Lower leg skin (tissue), 4 donors: Measurements from ENCODE around the gene C4orf50. TPM values are rescaled to one million over a fixed set of nuclear protein-coding genes. Genes with fewer than 3 reads are reported as not detected.

ENCODE experiments used
- DNase-seq, 2 donors: peaks; one replicate each; pipeline ENCODE4 v3.0.0-alpha.2; 2019; ENCODE audit warnings: low spot score in 2 of 2
- H3K4me3 ChIP-seq: fragments of 200-600 bp; sonication (generic); 2 replicates; pipeline ENCODE4 v1.5.1; 2017; ENCODE audit warnings: mild to moderate bottlenecking, low read depth; ENCODE audit not compliant: poor library complexity, severe bottlenecking
- POLR2A ChIP-seq, 2 donors: fragments of 450-650 bp; IDR thresholded peaks; one replicate each; pipeline ENCODE4 v1.6.1; 2016 to 2017; ENCODE audit warnings: antibody characterized with exemption in 2 of 2, mild to moderate bottlenecking in 1 of 2, moderate library complexity in 1 of 2
- WGBS, 2 donors: methylation state at CpG; one replicate each; pipeline ENCODE4 v1.1.5; 2018; 5-methylcytosine and 5-hydroxymethylcytosine counted together
- intact Hi-C: fragments of 100-400 bp; cut with DNase I; formaldehyde crosslinking; loops from one replicate; pipeline ENCODE4 v1.15.0; 2023; ENCODE audit warnings: low total_unique reads
- total RNA-seq, 4 donors: library from RNA; depleted of rRNA; stranded (reverse); fragments of >200 nt; gene quantifications; one replicate each; pipeline ENCODE4 v1.1.0, GENCODE V29; 2016
- TF ChIP-seq, protein P1 (sequence below), 3 donors: fragments of 450-650 bp; IDR thresholded peaks; one replicate each; pipeline ENCODE4 v1.5.1; 2016; ENCODE audit warnings: antibody characterized with exemption in 3 of 3, mild to moderate bottlenecking in 3 of 3, moderate library complexity in 2 of 3

The C4orf50 gene
- total RNA-seq, 4 donors from 2014 or later: not detected

DNA sequence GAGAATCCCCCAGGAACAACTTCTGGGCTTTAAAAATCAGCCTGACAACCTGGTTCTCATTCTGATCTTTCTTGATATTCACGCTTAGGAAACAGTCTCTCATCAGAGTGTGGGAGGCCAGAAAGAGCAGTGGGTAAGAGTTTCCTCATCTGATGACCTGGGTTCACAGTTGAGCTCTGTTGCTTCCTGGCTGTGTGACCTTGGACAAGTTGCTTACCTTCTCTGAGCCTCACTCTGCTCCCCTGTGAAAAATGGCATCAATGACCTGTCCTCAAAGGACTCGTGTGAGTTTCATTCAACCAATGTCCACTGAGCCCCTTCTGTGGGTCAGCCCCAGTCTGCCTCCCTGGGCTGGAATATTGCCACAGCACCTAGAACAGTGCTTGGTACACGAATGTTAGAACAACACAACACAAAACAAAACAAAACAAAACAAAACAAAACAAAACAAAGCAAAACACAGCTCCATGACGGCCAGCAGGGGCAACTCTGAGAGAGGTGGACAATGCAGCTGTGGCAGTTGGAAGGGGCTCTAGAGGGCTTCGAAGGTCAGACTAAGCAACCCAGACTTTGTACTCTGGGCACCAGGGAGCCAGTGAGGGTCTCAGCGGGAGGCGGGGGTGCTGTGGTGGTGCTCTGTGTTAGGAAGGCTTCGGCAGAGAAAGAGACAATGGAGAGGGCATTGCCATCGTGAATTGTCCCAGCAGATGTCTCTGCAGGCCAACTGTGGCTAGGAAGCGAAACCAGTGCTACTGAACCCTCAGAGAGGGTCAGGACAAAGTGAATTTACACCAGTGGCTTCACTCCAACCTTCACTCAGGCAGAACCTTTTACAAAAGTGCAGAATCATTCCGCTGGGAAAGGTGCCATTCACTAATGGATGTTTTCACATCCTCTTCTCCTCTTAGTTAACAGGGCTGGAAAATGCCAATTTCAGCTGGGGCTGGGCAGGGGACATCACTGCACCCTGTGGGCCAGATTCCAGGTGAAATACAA lies 14.3 kb upstream of the C4orf50 start:
- intact Hi-C loops: no loop called here
- DNase-seq: no peak
- WGBS, 2 donors: 75% methylated on average over 11 of the region's 11 CpGs

DNA sequence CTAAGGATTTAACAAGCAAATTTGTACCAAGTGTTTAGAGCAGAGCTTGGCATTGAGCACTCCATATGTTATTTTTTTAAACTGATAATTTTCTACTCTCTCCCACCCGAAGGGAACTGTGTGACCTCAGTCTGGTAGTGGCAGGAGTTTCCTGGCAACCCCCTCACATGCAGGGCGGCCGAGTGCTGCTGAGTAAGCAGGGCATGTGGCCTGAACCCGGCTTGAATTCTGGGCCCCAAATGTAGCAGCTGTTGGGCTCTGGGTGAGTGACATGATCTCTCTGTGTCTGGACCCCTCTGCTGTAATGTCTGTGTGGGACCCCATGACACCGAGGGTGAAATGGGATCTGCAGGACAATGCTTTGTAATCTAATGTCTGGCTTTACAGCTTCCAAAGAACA lies 13.6 kb upstream of the C4orf50 start:
- intact Hi-C loops: no loop called here
- DNase-seq: no peak
- WGBS, 2 donors: 30 to 48% methylated on average over 5 of the region's 5 CpGs
- TF ChIP-seq POLR2A (IDR thresholded peaks at IDR 0.05): no peak
- TF ChIP-seq, protein P1, sequence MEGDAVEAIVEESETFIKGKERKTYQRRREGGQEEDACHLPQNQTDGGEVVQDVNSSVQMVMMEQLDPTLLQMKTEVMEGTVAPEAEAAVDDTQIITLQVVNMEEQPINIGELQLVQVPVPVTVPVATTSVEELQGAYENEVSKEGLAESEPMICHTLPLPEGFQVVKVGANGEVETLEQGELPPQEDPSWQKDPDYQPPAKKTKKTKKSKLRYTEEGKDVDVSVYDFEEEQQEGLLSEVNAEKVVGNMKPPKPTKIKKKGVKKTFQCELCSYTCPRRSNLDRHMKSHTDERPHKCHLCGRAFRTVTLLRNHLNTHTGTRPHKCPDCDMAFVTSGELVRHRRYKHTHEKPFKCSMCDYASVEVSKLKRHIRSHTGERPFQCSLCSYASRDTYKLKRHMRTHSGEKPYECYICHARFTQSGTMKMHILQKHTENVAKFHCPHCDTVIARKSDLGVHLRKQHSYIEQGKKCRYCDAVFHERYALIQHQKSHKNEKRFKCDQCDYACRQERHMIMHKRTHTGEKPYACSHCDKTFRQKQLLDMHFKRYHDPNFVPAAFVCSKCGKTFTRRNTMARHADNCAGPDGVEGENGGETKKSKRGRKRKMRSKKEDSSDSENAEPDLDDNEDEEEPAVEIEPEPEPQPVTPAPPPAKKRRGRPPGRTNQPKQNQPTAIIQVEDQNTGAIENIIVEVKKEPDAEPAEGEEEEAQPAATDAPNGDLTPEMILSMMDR (IDR thresholded peaks at IDR 0.05): no peak
- H3K4me3 ChIP-seq: no peak overlapping the region

More for the DNA sequence above, 14.3 kb upstream of the C4orf50 start:
- TF ChIP-seq, protein P1 (IDR thresholded peaks at IDR 0.05): no peak
- no peak for TF ChIP-seq POLR2A (IDR thresholded peaks at IDR 0.05)
- no peak overlapping the region for H3K4me3 ChIP-seq

DNA sequence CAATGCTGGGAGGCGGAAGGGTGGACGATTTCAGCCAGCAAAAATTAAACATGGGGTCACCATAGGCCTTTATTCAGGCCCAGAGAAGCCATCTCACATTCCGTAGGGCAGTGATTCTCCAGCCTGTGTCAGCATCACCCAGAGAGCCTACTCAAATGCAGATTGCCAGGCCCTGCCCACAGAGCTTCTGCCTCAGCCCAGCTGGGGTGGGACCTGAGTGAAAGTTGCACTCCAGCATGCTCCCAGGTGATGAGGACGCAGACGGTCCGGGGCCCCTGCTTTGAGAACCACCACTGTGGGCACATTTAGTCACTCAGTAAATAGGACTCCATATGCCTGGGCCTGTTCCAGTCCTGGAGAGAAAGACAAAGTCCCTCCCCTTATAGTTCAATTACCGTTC lies 12.4 kb upstream of the C4orf50 start:
- TF ChIP-seq POLR2A (IDR thresholded peaks at IDR 0.05): no peak
- TF ChIP-seq, protein P1 (IDR thresholded peaks at IDR 0.05): no peak
- 83 to 87% methylated on average over 7 of the region's 7 CpGs for WGBS, 2 donors
- intact Hi-C loops: no loop called here
- DNase-seq: no peak
- no peak overlapping the region for H3K4me3 ChIP-seq

DNA sequence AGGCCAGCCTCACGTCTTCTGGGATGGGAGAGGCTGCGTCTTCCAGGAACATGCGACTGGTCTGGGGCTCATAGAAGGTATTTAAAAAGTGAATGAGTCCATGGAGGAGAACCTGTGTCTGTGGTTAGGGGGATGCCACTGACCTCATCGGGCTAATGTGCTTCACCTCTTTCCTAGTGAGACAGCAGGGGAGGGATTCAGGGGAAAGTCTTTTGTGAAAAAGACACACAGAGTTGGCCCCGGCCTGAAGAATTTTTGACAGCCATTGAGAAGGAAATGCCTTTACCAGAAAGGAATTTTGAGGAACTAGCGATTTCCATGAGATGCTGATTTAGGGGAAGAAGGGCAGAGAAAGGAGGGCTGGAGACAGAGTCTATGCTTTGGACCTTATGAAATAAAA lies 11.0 kb upstream of the C4orf50 start:
- no peak overlapping the region for H3K4me3 ChIP-seq
- 71% methylated on average over 6 of the region's 6 CpGs for WGBS, 2 donors
- intact Hi-C loops: no loop called here
- DNase-seq: no peak
- no peak for TF ChIP-seq POLR2A (IDR thresholded peaks at IDR 0.05)
- TF ChIP-seq, protein P1 (IDR thresholded peaks at IDR 0.05): no peak

DNA sequence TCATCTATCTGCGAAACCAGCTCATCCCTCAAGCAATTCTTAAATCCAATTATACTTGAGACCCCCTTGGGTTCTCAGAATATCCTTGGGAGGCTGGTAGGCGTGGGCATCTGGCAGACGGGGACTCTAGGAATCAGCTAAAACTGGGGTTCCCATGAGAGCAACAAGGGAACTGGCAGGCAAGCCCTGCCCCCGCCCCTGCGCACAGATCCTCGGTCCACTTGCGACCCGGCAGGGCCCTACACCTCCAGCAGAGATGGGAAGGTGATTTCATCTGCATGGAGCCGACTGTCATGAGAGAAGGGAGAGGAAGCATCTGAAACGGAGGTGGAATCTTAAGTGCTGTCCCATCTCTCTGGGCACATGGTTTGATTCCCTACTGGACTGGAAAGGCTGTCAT lies 9.9 kb upstream of the C4orf50 start:
- DNase-seq: no peak
- H3K4me3 ChIP-seq: no peak overlapping the region
- intact Hi-C loops: no loop called here
- TF ChIP-seq POLR2A (IDR thresholded peaks at IDR 0.05): no peak
- 72 to 84% methylated on average over 10 of the region's 10 CpGs for WGBS, 2 donors

DNA sequence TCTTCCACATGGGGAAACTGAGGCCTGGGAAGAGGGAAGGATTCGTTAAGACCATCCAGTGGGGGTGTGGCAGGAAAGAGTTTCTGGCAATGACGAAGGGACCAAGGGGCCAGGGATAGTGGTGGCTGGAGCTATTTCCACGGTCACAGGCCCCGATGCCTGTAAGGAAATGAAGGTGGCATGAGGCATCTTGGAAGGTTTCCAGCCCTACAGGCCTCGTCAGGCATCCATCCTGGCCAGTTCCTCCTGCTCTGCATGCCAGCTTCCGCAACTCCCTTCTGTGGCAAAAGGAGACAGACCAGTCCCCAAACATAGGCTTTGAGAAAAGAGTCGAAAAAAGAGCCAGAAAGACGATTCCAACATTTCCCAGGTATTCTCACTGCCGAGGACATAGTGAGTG lies 9.2 kb upstream of the C4orf50 start:
- H3K4me3 ChIP-seq: no peak overlapping the region
- intact Hi-C loops: no loop called here
- TF ChIP-seq, protein P1 (IDR thresholded peaks at IDR 0.05): no peak
- TF ChIP-seq POLR2A (IDR thresholded peaks at IDR 0.05): no peak
- DNase-seq: no peak
- WGBS, 2 donors: 52 to 54% methylated on average over 9 of the region's 9 CpGs
